Subcutaneous abdominal adipose tissue (tissue), 5 donors: ENCODE results near the gene ARSB.
"Not testable (repeated sequence)": the region's sequence is repeated elsewhere in the genome, so short reads cannot be mapped to it uniquely, and the experiment has no call there.

ENCODE experiments used
- H3K27ac ChIP-seq: one replicate; pipeline ENCODE4 v1.7.0; 2013; ENCODE audit warnings: low read depth, mild to moderate bottlenecking, inconsistent platforms, low read length, moderate library complexity
- H3K27me3 ChIP-seq, 5 donors: one replicate each; pipeline ENCODE4 v1.7.0; 2013; ENCODE audit warnings: low read length in 5 of 5, inconsistent platforms in 1 of 5; ENCODE audit not compliant: control insufficient read depth in 5 of 5, insufficient read depth in 4 of 5
- H3K36me3 ChIP-seq, 5 donors: one replicate each; pipeline ENCODE4 v1.7.0; 2013; ENCODE audit warnings: low read length in 5 of 5; ENCODE audit not compliant: control insufficient read depth in 5 of 5, insufficient read depth in 5 of 5
- H3K4me1 ChIP-seq, 5 donors: one replicate each; pipeline ENCODE4 v1.7.0; 2013; ENCODE audit warnings: low read length in 5 of 5, mild to moderate bottlenecking in 3 of 5, moderate library complexity in 1 of 5; ENCODE audit not compliant: control insufficient read depth in 5 of 5, insufficient read depth in 5 of 5
- H3K4me3 ChIP-seq, 5 donors: one replicate each; pipeline ENCODE4 v1.7.0; 2013; ENCODE audit warnings: low read length in 5 of 5, low read depth in 1 of 5
- H3K9ac ChIP-seq, 5 donors: one replicate each; pipeline ENCODE4 v1.7.0; 2013; ENCODE audit warnings: low read length in 5 of 5, mild to moderate bottlenecking in 4 of 5, moderate library complexity in 3 of 5
- H3K9me3 ChIP-seq, 5 donors: one replicate each; pipeline ENCODE4 v1.7.0; 2013; ENCODE audit warnings: low read length in 5 of 5; ENCODE audit not compliant: control insufficient read depth in 5 of 5
- donor health status: healthy.
- donor health status: healthy.
- donor health status: healthy.
- donor health status: healthy.
- donor health status: healthy.

The ARSB gene

DNA sequence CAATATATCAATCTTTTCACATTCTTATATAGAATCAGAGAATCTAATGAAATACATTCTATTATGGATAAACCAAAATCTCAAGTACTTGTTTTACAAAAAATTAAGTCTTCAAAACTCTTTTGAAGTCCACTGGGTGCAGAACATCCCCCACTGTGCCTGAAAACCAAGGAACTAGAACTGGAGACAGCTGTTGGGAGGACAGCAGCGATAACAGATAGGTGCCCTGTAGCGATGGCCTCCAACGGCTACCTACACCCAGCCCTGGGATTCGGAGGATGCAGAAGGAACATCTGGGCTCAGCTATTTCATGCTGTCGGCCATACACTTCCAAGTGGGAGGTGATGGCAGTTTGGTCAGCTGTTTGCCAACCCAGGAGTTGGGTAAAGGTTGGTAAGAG, 207.2 kb downstream of the ARSB start:
- H3K9ac ChIP-seq, result no peak overlapping the region
- no peaks in the 10 kb centered on the region for H3K4me1 ChIP-seq
- H3K27me3 ChIP-seq, result no peaks in the 10 kb centered on the region
- H3K36me3 ChIP-seq, result peaks cover 0 to 11% (median 0%) of the 10 kb centered on the region in 5 donors
- H3K27ac ChIP-seq, result no peak overlapping the region
- no peak overlapping the region for H3K4me3 ChIP-seq
- peaks cover 0 to 5% (median 3%) of the 10 kb centered on the region in 5 donors for H3K9me3 ChIP-seq

DNA sequence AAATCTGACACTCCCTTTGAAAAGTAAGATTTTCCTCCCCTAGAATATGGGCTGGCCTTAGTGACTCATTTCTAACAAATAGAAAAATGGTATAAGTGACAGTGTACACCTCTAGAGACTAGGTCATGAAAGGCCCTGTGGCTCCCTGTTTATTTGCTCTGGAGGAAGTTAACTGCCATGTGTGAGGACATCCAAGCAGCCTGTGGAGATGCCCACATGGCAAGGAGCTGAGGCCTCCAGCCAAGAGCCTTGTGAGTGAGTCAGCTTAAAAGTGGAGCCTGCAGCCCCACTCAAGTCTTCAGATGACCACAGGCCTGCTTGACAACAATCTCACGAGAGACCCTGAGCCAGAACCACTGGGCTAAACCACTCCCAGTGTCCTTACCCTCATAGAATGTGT, 208.5 kb downstream of the ARSB start:
- peaks cover 0 to 11% (median 0%) of the 10 kb centered on the region in 5 donors for H3K36me3 ChIP-seq
- H3K4me1 ChIP-seq, result peaks cover 0 to 4% (median 0%) of the 10 kb centered on the region in 5 donors
- no peak overlapping the region for H3K27ac ChIP-seq
- H3K4me3 ChIP-seq, result no peak overlapping the region
- H3K27me3 ChIP-seq, result no peaks in the 10 kb centered on the region
- H3K9me3 ChIP-seq, result peaks cover 0 to 5% (median 3%) of the 10 kb centered on the region in 5 donors
- H3K9ac ChIP-seq, result no peak overlapping the region

DNA sequence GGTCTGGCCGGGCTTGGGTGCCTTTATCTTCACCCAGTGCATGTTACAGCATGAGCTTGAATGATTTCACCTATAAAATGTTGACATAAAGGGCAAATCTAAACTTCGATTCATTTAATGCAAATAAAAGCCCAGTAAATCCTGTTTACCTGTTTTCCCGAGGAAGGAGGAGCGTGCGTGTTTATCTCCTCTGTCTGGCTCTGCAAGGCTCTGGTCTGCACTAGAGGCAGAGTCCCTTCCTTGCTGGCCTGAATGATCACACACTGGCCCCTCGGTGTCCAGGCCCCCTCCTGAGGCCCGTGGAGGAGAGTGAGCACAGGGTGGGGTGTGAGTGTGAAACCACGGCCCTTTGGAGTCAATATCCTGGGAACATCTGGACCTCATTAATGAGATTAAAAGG, 211.5 kb downstream of the ARSB start:
- Histone ChIP-seq H3K27ac (no peak overlapping the region), H3K9ac (no peak overlapping the region), H3K9me3 (peaks cover 0 to 5% (median 3%) of the 10 kb centered on the region in 5 donors), H3K4me3 (no peak overlapping the region), H3K27me3 (no peaks in the 10 kb centered on the region), H3K4me1 (peaks cover 0 to 4% (median 0%) of the 10 kb centered on the region in 5 donors), H3K36me3 (no peaks in the 10 kb centered on the region)

DNA sequence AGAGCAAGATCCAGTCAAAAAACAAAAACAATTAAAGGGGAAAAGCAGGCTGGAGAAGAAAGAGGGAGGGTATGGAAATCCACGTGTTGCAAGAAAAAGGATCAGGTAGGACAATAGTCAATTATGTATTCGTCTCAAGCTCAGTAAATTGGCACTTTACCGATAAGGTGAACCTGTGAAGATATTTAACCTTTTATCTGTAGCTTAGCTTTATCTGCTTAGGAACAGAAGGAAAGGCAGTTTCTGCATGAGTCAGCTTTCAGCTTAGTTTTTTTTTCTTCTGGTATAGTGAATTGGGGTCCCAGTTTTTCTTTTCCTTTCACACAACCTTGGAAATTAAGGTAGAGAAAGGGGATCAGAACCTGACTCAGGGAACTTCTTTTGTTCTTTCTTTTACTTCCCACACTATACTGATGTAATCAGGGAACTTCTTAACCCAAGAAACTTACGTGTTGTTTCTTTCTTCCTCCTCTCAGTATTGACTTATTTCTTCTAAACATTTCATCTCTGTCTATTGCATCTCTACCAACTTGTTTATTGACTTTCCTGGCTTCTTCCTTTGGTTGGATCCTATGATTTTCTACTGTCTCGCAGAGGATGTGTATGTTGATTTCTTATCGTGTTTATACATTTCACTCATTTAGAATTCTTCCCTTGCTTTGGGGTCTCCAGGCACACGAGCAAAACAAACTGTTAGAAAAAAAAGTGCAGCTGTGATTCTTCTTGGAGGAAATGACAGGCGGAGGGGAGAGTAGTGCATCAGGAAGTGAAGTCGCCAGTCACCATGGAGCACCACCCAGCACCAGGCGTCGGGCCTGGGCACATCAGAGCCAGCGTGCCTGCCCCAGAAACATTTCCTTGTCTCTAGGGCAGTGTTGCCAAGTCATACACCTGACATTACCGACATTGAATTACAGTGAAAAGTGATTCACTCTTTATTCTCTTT, 213.6 kb downstream of the ARSB start:
- H3K4me3 ChIP-seq, result no peak overlapping the region
- peaks cover 0 to 4% (median 0%) of the 10 kb centered on the region in 5 donors for H3K4me1 ChIP-seq
- no peak overlapping the region for H3K9ac ChIP-seq
- H3K27me3 ChIP-seq, result no peaks in the 10 kb centered on the region
- peaks cover 0 to under 1% (median 0%) of the 10 kb centered on the region in 5 donors for H3K9me3 ChIP-seq
- H3K27ac ChIP-seq, result no peak overlapping the region
- no peaks in the 10 kb centered on the region for H3K36me3 ChIP-seq

DNA sequence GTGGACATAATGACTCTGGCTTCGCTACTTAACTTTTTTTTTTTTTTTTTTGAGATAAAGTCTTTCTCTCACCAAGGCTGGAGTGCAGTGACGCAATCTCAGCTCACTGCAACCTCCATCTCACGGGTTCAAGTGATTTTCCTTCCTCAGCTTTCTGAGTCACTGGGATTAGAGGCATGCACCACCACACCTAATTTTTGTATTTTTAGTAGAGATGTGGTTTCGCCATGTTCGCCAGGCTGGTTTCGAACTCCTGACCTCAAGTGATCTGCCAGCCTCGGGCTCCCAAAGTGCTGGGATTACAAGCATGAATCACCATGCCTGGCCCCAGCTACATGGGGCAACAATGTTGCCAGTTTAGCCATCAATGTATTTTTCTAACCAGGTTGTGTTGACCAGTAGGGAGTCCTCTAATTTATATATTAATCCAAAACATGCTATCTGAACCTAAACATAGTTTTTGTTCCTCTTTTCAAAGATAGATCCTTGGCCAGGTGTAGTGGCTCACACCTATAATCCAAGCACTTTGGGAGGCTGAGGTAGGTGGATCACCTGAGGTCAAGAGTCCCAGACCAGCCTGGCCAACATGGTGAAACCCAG, 216.2 kb downstream of the ARSB start:
- no peaks in the 10 kb centered on the region for H3K36me3 ChIP-seq
- H3K9me3 ChIP-seq, result no peaks in the 10 kb centered on the region
- no peak overlapping the region for H3K27ac ChIP-seq
- no peak overlapping the region for H3K4me3 ChIP-seq
- H3K4me1 ChIP-seq, result peaks cover 0 to 4% (median 0%) of the 10 kb centered on the region in 5 donors
- H3K27me3 ChIP-seq, result no peaks in the 10 kb centered on the region
- H3K9ac ChIP-seq, result no peak overlapping the region

DNA sequence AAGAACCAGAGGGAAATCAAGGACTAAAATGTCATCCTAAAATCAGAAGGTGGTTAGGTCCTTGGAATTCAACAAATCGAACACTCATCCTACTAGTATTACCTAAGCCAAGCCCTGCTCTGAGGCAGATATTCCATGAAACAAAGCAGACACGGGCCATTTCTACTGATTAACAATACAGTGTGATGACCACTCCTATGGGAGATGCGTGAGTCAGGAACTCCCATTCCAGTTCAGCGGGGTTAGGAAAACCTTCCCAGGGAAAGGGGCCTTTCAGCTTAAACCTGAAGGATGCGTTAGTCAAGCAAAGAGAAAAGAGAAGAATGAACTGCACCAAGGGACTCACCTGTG, 218.7 kb downstream of the ARSB start:
- Histone ChIP-seq H3K27ac (no peak overlapping the region), H3K4me3 (no peak overlapping the region), H3K9ac (no peak overlapping the region), H3K36me3 (no peaks in the 10 kb centered on the region), H3K4me1 (peaks cover 0 to 4% (median 0%) of the 10 kb centered on the region in 5 donors), H3K27me3 (no peaks in the 10 kb centered on the region), H3K9me3 (no peaks in the 10 kb centered on the region)

DNA sequence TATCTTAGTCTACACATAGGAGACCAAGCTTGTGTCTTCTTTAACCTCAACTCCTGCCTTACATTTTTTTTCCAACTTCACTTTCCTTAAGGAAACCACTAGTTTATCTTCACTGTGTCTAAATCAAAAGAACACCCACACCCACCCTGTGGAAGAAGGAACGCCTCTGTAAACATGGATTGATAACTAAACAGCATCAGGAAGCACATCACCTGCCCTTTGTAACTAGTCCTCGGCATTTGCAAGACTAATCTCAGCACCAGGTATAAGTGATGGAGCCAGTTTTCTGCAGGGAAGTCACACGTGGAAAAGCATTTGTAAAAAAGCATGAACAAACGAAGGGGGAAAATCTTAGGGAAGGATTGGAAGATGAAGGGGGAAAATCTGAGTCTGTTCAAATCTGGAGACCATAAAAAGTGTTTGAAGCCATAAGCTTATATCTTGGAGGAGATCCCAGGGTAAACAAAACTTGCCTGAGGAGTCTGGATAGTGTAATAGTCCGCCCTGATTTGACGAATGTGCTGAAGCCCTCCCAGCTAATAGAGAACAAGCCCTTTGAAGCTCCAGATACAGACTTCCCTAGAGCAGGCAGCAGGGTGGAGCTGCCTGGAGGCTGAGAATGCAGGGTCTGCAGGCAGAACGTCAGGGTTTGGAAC, 219.2 kb downstream of the ARSB start:
- Histone ChIP-seq H3K4me3 (no peak overlapping the region), H3K27ac (no peak overlapping the region), H3K36me3 (no peaks in the 10 kb centered on the region), H3K9me3 (no peaks in the 10 kb centered on the region), H3K9ac (no peak overlapping the region), H3K27me3 (no peaks in the 10 kb centered on the region), H3K4me1 (peaks cover 0 to 6% (median 0%) of the 10 kb centered on the region in 5 donors)

DNA sequence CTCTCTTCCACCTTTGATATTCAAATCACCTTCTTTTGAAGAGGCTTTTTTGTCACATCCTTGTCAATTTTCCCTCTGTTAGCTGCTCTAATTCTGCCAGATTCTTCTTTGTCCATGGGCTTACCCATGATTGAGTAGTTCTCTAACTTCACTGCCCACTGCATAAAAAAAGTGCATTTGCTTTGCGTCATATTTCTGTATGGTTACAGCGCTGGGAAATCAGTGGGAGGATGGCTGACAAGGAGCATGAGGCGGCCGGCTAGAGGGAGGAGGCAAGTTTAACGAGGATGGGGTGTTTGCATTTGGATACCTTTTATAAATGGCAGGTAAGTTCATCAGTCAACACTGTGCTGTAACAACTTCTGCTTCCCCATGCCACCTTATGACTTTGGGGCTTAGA, 220.0 kb downstream of the ARSB start:
- Histone ChIP-seq H3K4me3 (no peak overlapping the region), H3K9me3 (no peaks in the 10 kb centered on the region), H3K9ac (no peak overlapping the region), H3K27me3 (no peaks in the 10 kb centered on the region), H3K36me3 (no peaks in the 10 kb centered on the region), H3K27ac (no peak overlapping the region), H3K4me1 (peaks cover 0 to 8% (median 0%) of the 10 kb centered on the region in 5 donors)

DNA sequence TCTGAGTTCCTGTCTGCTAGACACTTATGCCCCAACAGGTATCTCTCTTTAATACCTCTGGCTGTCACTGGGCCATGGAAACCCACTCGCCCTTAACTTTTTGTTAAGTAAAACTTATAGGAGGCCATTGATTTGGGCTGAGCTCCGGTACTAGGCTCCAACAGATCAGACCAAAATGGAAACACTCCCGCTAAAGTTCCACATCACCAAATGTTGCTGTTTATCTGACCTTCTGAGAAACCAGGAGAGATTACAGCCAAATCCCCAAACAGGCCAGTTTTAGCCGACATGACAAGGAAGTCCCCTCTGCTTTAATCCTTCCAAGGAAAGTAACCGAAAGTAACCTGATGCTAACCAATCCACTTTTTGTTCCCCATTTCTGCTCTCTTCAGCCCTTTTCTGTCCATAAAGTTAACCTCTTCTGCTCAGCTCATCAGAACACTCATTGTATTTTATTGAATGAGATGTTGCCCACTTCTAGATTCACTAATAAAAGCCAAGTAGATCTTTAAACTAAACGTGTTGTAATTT, 221.4 kb downstream of the ARSB start:
- Histone ChIP-seq H3K9me3 (no peaks in the 10 kb centered on the region), H3K4me1 (peaks cover 0 to 8% (median 0%) of the 10 kb centered on the region in 5 donors), H3K27ac (no peak overlapping the region), H3K36me3 (no peaks in the 10 kb centered on the region), H3K9ac (no peak overlapping the region), H3K27me3 (no peaks in the 10 kb centered on the region), H3K4me3 (no peak overlapping the region)

DNA sequence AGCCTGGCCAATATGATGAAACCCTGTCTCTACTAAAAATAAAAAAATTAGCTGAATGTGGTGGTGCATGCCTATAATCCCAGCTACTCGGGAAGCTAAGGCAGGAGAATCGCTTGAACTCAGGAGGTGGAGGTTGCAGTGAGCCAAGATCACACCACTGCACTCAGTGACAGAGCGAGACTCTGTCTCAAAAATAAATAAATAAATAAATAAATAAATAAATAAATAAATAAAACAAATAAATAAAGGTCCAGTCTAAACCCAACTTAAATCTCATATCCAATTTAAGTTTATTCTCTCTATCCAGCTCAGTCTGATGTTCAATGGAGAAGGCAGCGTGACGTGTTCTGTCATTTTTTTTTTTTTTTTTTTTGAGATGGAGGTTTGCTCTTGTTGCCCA, 222.4 kb downstream of the ARSB start:
- not testable (repeated sequence) for H3K27ac ChIP-seq, H3K36me3 ChIP-seq

More for the DNA sequence above, 222.4 kb downstream of the ARSB start:
- H3K27me3 ChIP-seq, H3K4me3 ChIP-seq, H3K9me3 ChIP-seq, H3K9ac ChIP-seq: not testable (repeated sequence)
- peaks cover 0 to 12% (median under 1%) of the 10 kb centered on the region in 5 donors for H3K4me1 ChIP-seq
